Neural cell (in vitro differentiated cells): Measurements from ENCODE around the gene EIF4H.

Experiments used
- EP300 ChIP-seq: fragments of 450-650 bp; conservative IDR thresholded peaks from 2 replicates; pipeline ENCODE4 v1.6.1; 2014; ENCODE audit warnings: antibody characterized with exemption, mild to moderate bottlenecking, moderate library complexity; ENCODE audit not compliant: poor library complexity, severe bottlenecking
- EZH2 ChIP-seq: fragments of 200-600, 300-800 bp; shearing (Covaris generic), sonication (generic); IDR thresholded peaks from 2 replicates; pipeline ENCODE4 v1.6.1; 2014; ENCODE audit warnings: antibody characterized with exemption, low read length, borderline replicate concordance, mild to moderate bottlenecking; ENCODE audit not compliant: insufficient read depth, poor library complexity, severe bottlenecking
- MXI1 ChIP-seq: fragments of 450-650 bp; conservative IDR thresholded peaks from 2 replicates; pipeline ENCODE4 v1.6.1; 2014; ENCODE audit warnings: antibody characterized with exemption, mild to moderate bottlenecking; ENCODE audit not compliant: poor library complexity, severe bottlenecking
- POLR2AphosphoS5 ChIP-seq: IDR thresholded peaks from 2 replicates; pipeline ENCODE4 v1.6.1; 2012
- RAD21 ChIP-seq: fragments of 450-650 bp; conservative IDR thresholded peaks from 2 replicates; pipeline ENCODE4 v1.6.1; 2014; ENCODE audit warnings: antibody characterized with exemption, mild to moderate bottlenecking, moderate library complexity
- TF ChIP-seq, protein P1 (sequence below): fragments of 450-650 bp; IDR thresholded peaks from 2 replicates; pipeline ENCODE4 v1.5.1; 2014; ENCODE audit warnings: antibody characterized with exemption, mild to moderate bottlenecking, moderate library complexity; ENCODE audit not compliant: poor library complexity, severe bottlenecking

DNA sequence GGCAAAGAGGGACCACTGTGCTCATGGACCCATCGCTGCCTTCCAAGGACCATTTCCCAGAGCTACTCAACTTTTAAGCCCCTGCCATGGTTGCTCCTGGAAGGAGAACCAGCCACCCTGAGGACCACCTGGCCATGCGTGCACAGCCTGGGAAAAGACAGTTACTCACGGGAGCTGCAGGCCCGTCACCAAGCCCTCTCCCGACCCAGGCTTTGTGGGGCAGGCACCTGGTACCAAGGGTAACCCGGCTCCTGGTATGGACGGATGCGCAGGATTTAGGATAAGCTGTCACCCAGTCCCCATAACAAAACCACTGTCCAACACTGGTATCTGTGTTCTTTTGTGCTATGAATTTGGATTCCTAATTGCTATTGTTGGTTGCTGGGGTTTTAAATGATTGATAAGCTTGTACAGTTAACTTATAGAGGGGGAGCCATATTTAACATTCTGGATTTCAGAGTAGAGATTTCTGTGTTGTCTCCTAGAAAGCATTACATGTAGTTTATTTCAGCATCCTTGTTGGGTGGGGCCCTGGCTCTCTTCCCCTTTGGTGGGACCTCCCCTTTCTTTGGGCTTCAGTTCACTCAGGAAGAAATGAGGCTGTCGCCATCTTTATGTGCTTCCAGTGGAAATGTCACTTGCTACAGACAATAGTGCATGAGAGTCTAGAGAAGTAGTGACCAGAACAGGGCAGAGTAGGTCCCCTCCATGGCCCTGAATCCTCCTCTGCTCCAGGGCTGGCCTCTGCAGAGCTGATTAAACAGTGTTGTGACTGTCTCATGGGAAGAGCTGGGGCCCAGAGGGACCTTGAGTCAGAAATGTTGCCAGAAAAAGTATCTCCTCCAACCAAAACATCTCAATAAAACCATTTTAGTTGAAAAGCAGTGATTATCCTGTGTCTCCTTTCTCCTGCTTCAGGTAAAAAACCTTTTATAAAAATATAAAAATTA, 55.1 kb downstream of the EIF4H start:
- TF ChIP-seq, protein P1, sequence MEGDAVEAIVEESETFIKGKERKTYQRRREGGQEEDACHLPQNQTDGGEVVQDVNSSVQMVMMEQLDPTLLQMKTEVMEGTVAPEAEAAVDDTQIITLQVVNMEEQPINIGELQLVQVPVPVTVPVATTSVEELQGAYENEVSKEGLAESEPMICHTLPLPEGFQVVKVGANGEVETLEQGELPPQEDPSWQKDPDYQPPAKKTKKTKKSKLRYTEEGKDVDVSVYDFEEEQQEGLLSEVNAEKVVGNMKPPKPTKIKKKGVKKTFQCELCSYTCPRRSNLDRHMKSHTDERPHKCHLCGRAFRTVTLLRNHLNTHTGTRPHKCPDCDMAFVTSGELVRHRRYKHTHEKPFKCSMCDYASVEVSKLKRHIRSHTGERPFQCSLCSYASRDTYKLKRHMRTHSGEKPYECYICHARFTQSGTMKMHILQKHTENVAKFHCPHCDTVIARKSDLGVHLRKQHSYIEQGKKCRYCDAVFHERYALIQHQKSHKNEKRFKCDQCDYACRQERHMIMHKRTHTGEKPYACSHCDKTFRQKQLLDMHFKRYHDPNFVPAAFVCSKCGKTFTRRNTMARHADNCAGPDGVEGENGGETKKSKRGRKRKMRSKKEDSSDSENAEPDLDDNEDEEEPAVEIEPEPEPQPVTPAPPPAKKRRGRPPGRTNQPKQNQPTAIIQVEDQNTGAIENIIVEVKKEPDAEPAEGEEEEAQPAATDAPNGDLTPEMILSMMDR = no peak
- TF ChIP-seq POLR2AphosphoS5 = no peak
- no peak for TF ChIP-seq RAD21
- TF ChIP-seq EZH2 = no peak
- TF ChIP-seq EP300 = no peak
- TF ChIP-seq MXI1 = no peak
